ENCODE data around the gene LPAR1. TPM values are rescaled to one million over a fixed set of nuclear protein-coding genes. Genes with fewer than 3 reads are reported as not detected.

LPAR1 gene
- total RNA-seq, 4 donors from 2014 or later: 25.1 to 93.0 (median 64.8) TPM

DNA sequence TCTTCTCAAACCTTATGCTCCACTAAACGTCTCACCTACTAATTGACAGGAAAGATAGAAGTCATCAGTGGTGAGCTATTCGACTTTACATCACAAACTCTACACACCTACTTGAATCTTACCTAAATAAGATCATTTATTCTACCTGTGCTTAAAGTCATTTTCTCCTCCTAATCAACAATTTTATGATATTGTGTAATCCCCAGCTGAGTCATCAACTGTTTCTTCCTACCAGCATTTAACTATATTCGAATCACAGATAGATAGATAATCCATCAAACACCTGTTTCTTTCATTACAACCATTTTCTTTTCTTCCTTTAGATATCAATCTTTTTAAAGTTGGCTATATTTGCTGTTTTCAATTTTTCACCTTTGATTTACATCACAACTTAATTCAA, 181.5 kb downstream of the LPAR1 start:
- DNase-seq (ENCODE audit: low spot score) (no peak), ATAC-seq (ENCODE audit: low FRiP score) (no peak)
- TF ChIP-seq, protein P1, sequence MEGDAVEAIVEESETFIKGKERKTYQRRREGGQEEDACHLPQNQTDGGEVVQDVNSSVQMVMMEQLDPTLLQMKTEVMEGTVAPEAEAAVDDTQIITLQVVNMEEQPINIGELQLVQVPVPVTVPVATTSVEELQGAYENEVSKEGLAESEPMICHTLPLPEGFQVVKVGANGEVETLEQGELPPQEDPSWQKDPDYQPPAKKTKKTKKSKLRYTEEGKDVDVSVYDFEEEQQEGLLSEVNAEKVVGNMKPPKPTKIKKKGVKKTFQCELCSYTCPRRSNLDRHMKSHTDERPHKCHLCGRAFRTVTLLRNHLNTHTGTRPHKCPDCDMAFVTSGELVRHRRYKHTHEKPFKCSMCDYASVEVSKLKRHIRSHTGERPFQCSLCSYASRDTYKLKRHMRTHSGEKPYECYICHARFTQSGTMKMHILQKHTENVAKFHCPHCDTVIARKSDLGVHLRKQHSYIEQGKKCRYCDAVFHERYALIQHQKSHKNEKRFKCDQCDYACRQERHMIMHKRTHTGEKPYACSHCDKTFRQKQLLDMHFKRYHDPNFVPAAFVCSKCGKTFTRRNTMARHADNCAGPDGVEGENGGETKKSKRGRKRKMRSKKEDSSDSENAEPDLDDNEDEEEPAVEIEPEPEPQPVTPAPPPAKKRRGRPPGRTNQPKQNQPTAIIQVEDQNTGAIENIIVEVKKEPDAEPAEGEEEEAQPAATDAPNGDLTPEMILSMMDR (IDR thresholded peaks at IDR 0.05): no peak

DNA sequence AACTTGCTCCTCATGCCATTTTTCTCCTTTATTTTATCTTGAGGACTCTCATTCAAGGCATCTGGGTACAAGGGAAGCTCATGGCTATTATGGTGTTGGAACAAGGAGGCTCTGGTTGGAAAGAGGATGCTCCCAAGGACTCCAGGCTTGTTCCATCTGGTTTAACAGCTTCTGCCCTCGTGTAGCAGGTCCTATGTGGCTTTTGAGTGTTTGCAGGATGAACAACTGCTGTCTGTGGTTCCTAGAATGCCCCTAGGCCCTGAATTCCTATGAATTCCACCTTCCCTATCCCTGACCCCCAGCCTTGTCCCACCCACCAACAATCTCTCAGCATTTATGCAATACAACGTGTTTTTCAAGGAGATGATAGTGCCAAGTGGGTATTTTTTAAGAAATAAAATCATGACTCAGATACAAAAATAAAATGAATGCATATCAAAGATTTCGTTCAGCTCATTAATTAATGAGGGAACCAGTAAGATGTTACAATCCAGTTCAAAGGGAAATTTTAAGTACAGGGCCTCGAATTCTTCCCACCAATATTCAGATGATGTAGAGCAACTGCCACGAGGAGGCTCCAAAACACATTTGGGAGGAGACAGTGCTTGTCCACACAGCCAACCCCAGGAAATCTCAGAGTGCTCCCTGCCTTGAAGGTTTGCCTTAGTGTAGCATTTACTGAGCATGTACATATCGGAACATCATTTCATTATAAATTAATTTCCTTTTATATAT, 187.7 kb downstream of the LPAR1 start:
- ATAC-seq (ENCODE audit: low FRiP score): no peak
- TF ChIP-seq, protein P1 (IDR thresholded peaks at IDR 0.05): no peak

DNA sequence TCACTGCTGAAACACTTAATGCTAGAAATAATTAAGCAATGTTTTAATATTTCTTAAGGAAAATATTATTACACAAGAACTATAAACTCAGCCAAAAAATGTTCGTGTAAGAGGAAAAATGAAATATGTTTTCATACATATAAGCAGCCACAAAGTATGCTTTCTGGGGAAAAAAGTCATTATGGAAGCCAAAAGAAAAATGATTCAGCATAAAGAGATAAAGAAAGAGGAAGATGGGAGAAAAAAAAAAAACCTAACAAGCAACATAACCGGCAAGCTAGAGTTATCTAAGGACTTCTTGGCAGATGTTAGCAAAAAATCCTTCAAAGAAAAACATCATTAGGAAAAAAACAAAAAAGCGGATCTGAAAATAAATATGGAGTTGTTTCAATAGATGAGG, 190.6 kb downstream of the LPAR1 start:
- no peak for DNase-seq (ENCODE audit: low spot score)
- peak; percentile 62 for ATAC-seq (ENCODE audit: low FRiP score)
- TF ChIP-seq, protein P1 (IDR thresholded peaks at IDR 0.05): no peak

More for the DNA sequence above, 187.7 kb downstream of the LPAR1 start:
- DNase-seq (ENCODE audit: low spot score): no peak

DNA sequence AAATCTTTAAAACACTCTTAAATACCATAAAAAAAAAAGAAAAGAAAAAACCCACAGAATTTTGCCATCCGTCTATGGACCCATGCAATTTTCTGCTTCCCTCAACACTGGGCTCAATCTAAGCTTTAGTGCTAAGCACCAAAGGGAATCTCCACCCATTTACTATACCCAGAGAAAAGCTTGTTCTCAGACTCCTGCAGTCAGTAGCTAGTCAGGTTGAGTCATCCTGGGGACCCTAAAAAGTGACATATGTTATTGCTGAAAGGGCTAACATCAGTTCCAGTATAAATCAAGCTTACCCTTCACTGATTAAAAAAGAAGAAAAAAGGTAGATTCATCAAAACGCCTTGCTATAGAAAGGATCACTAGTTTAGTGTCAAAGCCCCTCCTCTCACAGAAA, 192.1 kb downstream of the LPAR1 start:
- no peak for DNase-seq (ENCODE audit: low spot score)
- no peak for ATAC-seq (ENCODE audit: low FRiP score)
- TF ChIP-seq, protein P1 (IDR thresholded peaks at IDR 0.05): no peak

DNA sequence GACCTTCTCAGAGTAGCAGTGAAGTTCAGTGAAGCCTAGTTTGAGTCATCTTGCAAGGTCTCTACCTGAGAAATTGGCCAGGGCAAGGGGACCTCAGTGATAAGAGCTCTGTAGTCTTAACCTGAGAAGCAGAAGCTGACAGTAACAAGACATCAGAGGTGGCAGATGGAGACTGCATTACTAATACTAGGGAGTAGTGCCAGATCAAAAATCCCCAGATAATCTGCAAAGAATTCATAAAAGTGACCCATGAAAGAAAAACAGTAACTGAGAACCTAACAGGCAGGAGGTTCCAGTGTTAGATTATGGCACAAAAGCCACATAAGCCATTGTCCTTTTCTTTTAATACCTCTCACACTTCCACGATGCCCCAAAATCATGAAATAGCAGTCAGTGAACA, 194.1 kb downstream of the LPAR1 start:
- no peak for ATAC-seq (ENCODE audit: low FRiP score)
- TF ChIP-seq, protein P1 (IDR thresholded peaks at IDR 0.05): no peak
- no peak for DNase-seq (ENCODE audit: low spot score)

DNA sequence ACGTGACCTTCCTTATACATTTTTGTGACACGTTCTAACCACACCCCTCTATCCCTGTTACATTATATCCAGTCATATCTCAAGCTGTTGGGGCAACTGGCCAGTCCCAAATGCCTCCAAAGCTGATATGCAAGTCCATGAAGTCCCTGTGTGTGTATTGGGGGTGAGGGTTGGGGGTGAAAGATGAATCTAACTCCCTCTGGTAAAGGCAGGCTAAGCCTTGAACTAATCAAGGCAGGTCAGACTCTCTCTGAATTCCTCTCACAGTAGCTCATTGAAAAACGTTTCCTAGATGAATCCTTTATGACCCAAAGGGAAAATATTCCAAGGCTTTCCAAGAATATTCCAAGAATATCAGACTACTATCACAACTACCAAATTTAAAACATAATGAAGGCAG, 195.3 kb downstream of the LPAR1 start:
- TF ChIP-seq, protein P1 (IDR thresholded peaks at IDR 0.05): no peak
- DNase-seq (ENCODE audit: low spot score) (no peak), ATAC-seq (ENCODE audit: low FRiP score) (no peak)

DNA sequence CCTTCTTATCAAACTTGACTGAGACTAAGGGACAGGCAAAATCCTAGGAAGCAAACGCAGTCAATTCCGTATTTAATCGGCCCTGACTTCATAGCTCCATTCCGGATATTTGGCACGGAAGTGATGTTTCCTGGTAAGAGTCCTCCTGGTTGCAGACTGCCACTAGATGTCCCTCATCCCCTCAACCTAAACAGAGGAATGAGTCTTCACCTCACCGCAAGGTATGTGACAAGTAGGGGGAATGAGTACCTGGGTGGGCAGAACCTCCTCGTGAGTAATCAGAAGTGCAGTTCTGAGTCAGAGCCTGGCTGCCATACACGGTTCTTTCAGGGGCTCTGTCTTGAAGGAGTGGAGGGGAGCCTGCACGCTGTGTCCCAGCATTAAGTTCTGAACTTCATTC, 196.1 kb downstream of the LPAR1 start:
- DNase-seq (ENCODE audit: low spot score) (no peak), ATAC-seq (ENCODE audit: low FRiP score) (no peak)
- TF ChIP-seq, protein P1 (IDR thresholded peaks at IDR 0.05): no peak
